ENCODE measurements around the gene PCBD2. TPM values are rescaled to one million over a fixed set of nuclear protein-coding genes. Genes with fewer than 3 reads are reported as not detected.
A peak's percentile ranks its signal among the peaks of the same experiment; 100 is the strongest.

Gene PCBD2
- total RNA-seq, 1 donor from 2014 or later: 8.5 TPM

DNA sequence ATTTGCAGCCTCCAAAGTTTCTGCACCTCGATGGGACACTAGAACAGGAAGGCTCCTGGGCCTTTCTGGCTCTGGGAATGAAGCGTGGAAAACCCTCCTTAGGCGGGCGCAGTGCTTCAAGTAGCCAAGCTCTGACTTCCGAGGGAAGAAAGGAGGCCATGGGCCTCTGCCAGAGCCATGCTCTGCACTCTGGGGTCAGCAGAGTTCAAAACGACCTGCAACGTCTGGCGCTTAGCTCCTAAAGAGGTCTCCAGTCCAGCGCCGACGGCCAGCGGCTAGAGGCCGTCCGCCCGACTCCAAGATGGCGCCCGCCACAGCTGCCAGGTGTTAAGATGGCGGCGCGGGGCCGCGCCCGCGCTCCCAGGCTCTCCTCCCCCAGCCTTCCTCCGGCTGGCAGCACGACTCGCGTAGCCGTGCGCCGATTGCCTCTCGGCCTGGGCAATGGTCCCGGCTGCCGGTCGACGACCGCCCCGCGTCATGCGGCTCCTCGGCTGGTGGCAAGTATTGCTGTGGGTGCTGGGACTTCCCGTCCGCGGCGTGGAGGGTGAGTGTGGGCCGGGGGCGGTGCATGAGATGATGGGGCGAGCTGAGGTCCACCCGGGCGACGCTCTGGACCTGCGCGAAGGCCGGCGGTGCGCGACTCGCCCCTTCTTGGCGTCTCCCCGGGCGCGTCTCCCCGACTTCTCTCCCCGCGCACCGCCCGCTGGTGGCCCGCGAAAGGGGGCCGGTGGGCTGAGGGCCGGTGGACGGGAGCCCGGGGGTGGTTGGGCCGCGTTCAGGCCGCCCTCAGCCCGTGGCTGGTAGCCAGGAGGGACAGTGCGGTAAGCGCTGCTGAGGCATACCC lies 30.7 kb upstream of the PCBD2 start, which contains the start of gene TXNDC15:
TSS of gene TXNDC15 (plus strand) at position 385 of the 844 bp plus-strand sequence. CDS start at position 442, 57 bp downstream.
- H3K27me3 Mint-ChIP-seq (ENCODE audit: unreplicated experiment): no peaks in the 10 kb centered on the region
- H3K4me3 Mint-ChIP-seq (ENCODE audit: unreplicated experiment): peak within 1 kb of the TSS; percentile 92
- DNase-seq (ENCODE audit: extremely low spot score, unreplicated experiment): peak; percentile 95
- peak within 1 kb of the TSS; percentile 98 for H3K27ac Mint-ChIP-seq (ENCODE audit: unreplicated experiment)
- H3K9me3 Mint-ChIP-seq (ENCODE audit: unreplicated experiment): no peaks in the 10 kb centered on the region
- H3K36me3 Mint-ChIP-seq (ENCODE audit: unreplicated experiment): peaks cover 7% of the 10 kb centered on the region
- TF ChIP-seq, protein P1, sequence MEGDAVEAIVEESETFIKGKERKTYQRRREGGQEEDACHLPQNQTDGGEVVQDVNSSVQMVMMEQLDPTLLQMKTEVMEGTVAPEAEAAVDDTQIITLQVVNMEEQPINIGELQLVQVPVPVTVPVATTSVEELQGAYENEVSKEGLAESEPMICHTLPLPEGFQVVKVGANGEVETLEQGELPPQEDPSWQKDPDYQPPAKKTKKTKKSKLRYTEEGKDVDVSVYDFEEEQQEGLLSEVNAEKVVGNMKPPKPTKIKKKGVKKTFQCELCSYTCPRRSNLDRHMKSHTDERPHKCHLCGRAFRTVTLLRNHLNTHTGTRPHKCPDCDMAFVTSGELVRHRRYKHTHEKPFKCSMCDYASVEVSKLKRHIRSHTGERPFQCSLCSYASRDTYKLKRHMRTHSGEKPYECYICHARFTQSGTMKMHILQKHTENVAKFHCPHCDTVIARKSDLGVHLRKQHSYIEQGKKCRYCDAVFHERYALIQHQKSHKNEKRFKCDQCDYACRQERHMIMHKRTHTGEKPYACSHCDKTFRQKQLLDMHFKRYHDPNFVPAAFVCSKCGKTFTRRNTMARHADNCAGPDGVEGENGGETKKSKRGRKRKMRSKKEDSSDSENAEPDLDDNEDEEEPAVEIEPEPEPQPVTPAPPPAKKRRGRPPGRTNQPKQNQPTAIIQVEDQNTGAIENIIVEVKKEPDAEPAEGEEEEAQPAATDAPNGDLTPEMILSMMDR (IDR thresholded peaks at IDR 0.05): no peak
- peaks cover 27% of the 10 kb centered on the region for H3K4me1 Mint-ChIP-seq (ENCODE audit: unreplicated experiment)

- no peaks in the 10 kb centered on the region for H3K9me3 Mint-ChIP-seq (ENCODE audit: unreplicated experiment)
- TF ChIP-seq, protein P1 (IDR thresholded peaks at IDR 0.05): no peak
Measured at GRCh38 chr5:134874831-134875655, 29.9 kb upstream of the PCBD2 start.

DNA sequence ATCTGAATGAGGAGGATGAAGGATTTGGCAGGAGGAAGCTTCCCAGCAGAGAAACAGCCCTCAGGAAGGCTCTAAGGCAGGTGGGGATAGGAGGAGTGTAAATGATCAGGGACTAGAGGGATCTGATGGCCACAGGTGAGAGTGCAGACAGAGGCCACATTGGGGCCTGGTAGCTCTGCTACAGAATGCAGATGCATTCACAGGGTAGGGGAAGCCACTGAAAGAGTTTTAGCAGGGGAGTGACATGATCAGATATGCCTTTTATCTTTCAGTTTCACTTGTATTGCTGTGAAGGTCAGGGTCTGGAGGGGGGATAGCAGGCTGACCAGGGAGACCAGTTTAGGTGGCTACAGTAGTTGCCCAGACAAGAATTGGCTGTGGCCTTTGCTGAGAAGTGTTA lies 27.8 kb upstream of the PCBD2 start:
- Mint-ChIP-seq H3K27me3 (ENCODE audit: unreplicated experiment) (no peaks in the 10 kb centered on the region), H3K4me3 (ENCODE audit: unreplicated experiment) (no peak overlapping the region), H3K9me3 (ENCODE audit: unreplicated experiment) (no peaks in the 10 kb centered on the region), H3K27ac (ENCODE audit: unreplicated experiment) (no peak overlapping the region), H3K4me1 (ENCODE audit: unreplicated experiment) (peaks cover 31% of the 10 kb centered on the region), H3K36me3 (ENCODE audit: unreplicated experiment) (peaks cover 7% of the 10 kb centered on the region)
- DNase-seq (ENCODE audit: extremely low spot score, unreplicated experiment): no peak
- TF ChIP-seq, protein P1 (IDR thresholded peaks at IDR 0.05): no peak

More at GRCh38 chr5:134874831-134875655, 29.9 kb upstream of the PCBD2 start:
- H3K36me3 Mint-ChIP-seq (ENCODE audit: unreplicated experiment): peaks cover 7% of the 10 kb centered on the region
- H3K4me1 Mint-ChIP-seq (ENCODE audit: unreplicated experiment): peaks cover 29% of the 10 kb centered on the region
- no peaks in the 10 kb centered on the region for H3K27me3 Mint-ChIP-seq (ENCODE audit: unreplicated experiment)
- H3K4me3 Mint-ChIP-seq (ENCODE audit: unreplicated experiment): peak overlapping the region; percentile 92
- peak; percentile 89 for DNase-seq (ENCODE audit: extremely low spot score, unreplicated experiment)
- peak overlapping the region; percentile 98 for H3K27ac Mint-ChIP-seq (ENCODE audit: unreplicated experiment)

GRCh38 chr5:134878403-134878802 lies 26.5 kb upstream of the PCBD2 start:
- Mint-ChIP-seq H3K9me3 (ENCODE audit: unreplicated experiment) (no peaks in the 10 kb centered on the region), H3K36me3 (ENCODE audit: unreplicated experiment) (peaks cover 7% of the 10 kb centered on the region), H3K27me3 (ENCODE audit: unreplicated experiment) (no peaks in the 10 kb centered on the region), H3K27ac (ENCODE audit: unreplicated experiment) (no peak overlapping the region), H3K4me1 (ENCODE audit: unreplicated experiment) (peaks cover 30% of the 10 kb centered on the region), H3K4me3 (ENCODE audit: unreplicated experiment) (no peak overlapping the region)
- DNase-seq (ENCODE audit: extremely low spot score, unreplicated experiment): peak; percentile 46
- TF ChIP-seq, protein P1 (IDR thresholded peaks at IDR 0.05): no peak
